HEK293 (cell line): ENCODE measurements around the gene BLACAT1.

Experiments
- CTCF ChIA-PET: fragments of 350-600 bp; formaldehyde crosslinking; extraction: SDS; loops from one replicate; lab custom pipeline; 2021; ENCODE audit warnings: antibody characterized with exemption; lab: Yijun Ruan, JAX
- POLR2A ChIA-PET: fragments of 300-600 bp; formaldehyde crosslinking; extraction: SDS; loops from one replicate; lab custom pipeline; 2020; ENCODE audit warnings: antibody characterized with exemption, inconsistent platforms; lab: Yijun Ruan, JAX
- H3K27ac ChIP-seq: fragments of 200-500 bp; sonication (Bioruptor generic); 2 replicates; pipeline ENCODE4 v1.5.1; 2014; ENCODE audit warnings: low read depth, low read length, control low read depth, inconsistent platforms; ENCODE audit errors: extremely low read depth
- H3K36me3 ChIP-seq, 2 experiments: fragments of 200-500 bp in 1 of 2; sonication (Bioruptor generic) in 1 of 2; 1 replicate in 1 of 2; 2 replicates in 1 of 2; pipeline ENCODE4 v1.5.1; 2014 to 2017; ENCODE audit warnings: inconsistent platforms in 2 of 2, low read length in 2 of 2; ENCODE audit not compliant: control insufficient read depth in 2 of 2, insufficient read depth in 1 of 2
- H3K4me1 ChIP-seq: fragments of 200-500 bp; sonication (Bioruptor generic); 2 replicates; pipeline ENCODE4 v1.5.1; 2014; ENCODE audit warnings: mild to moderate bottlenecking, low read length, inconsistent platforms; ENCODE audit not compliant: control insufficient read depth, insufficient read depth
- H3K4me3 ChIP-seq: 2 replicates; pipeline ENCODE4 v1.5.1; 2011; ENCODE audit warnings: low read depth, mild to moderate bottlenecking, control low read depth, low read length, moderate library complexity
- H3K9me3 ChIP-seq: fragments of 200-500 bp; sonication (Bioruptor generic); 2 replicates; pipeline ENCODE4 v1.5.1; 2014; ENCODE audit warnings: low read depth, low read length, inconsistent platforms; ENCODE audit not compliant: control insufficient read depth, insufficient read depth
- EGR2 ChIP-seq: fragments of 450-650 bp; formaldehyde crosslinking; IDR thresholded peaks from 2 replicates; pipeline ENCODE4 v1.5.1; 2016; ENCODE audit warnings: low read depth, missing biosample characterization, missing genetic modification characterization
- GLIS2 ChIP-seq: fragments of 450-650 bp; formaldehyde crosslinking; IDR thresholded peaks from 2 replicates; pipeline ENCODE4 v1.5.1; 2016; ENCODE audit warnings: missing biosample characterization, missing genetic modification characterization
- HOXC10 ChIP-seq: sonication (generic); formaldehyde crosslinking; IDR thresholded peaks from 2 replicates; pipeline ENCODE4 v1.8.1; 2023; ENCODE audit warnings: mild to moderate bottlenecking, missing genetic modification reagents
- OSR2 ChIP-seq: fragments of 450-650 bp; formaldehyde crosslinking; IDR thresholded peaks from 2 replicates; pipeline ENCODE4 v1.5.1; 2016; ENCODE audit warnings: missing biosample characterization, missing genetic modification characterization
- WT1 ChIP-seq: fragments of 450-650 bp; formaldehyde crosslinking; IDR thresholded peaks from 2 replicates; pipeline ENCODE4 v1.5.1; 2016; ENCODE audit warnings: missing biosample characterization, missing genetic modification characterization
- ZBTB17 ChIP-seq: fragments of 450-650 bp; formaldehyde crosslinking; IDR thresholded peaks from 2 replicates; pipeline ENCODE4 v1.5.1; 2016; ENCODE audit warnings: missing biosample characterization, missing genetic modification characterization
- ZBTB20 ChIP-seq: fragments of 450-650 bp; formaldehyde crosslinking; IDR thresholded peaks from 2 replicates; pipeline ENCODE4 v1.5.1; 2016; ENCODE audit warnings: missing biosample characterization, missing genetic modification characterization
- ZBTB26 ChIP-seq: fragments of 450-650 bp; formaldehyde crosslinking; optimal IDR thresholded peaks from 2 replicates; pipeline ENCODE3; 2016; ENCODE audit warnings: missing biosample characterization, mild to moderate bottlenecking, missing genetic modification characterization
- ZEB2 ChIP-seq: fragments of 450-650 bp; formaldehyde crosslinking; IDR thresholded peaks from 2 replicates; pipeline ENCODE4 v1.5.1; 2016; ENCODE audit warnings: missing biosample characterization, missing genetic modification characterization
- ZNF132 ChIP-seq: fragments of 450-650 bp; formaldehyde crosslinking; IDR thresholded peaks from 2 replicates; pipeline ENCODE4 v1.5.1; 2017; ENCODE audit warnings: missing biosample characterization, missing genetic modification characterization, borderline replicate concordance
- ZNF184 ChIP-seq: fragments of 450-650 bp; IDR thresholded peaks from 2 replicates; pipeline ENCODE4 v1.5.1; 2018; ENCODE audit warnings: missing biosample characterization, mild to moderate bottlenecking, missing genetic modification characterization
- ZNF335 ChIP-seq: fragments of 450-650 bp; formaldehyde crosslinking; conservative IDR thresholded peaks from 2 replicates; pipeline ENCODE4 v1.5.1; 2016; ENCODE audit warnings: missing biosample characterization, missing genetic modification characterization
- ZNF366 ChIP-seq: fragments of 450-650 bp; formaldehyde crosslinking; conservative IDR thresholded peaks from 2 replicates; pipeline ENCODE4 v1.5.1; 2016; ENCODE audit warnings: missing biosample characterization, missing genetic modification characterization
- ZNF473 ChIP-seq: fragments of 450-650 bp; formaldehyde crosslinking; IDR thresholded peaks from 2 replicates; pipeline ENCODE4 v1.5.1; 2017; ENCODE audit warnings: missing biosample characterization, missing genetic modification characterization
- ZNF514 ChIP-seq: fragments of 450-650 bp; formaldehyde crosslinking; IDR thresholded peaks from 2 replicates; pipeline ENCODE4 v1.5.1; 2016; ENCODE audit warnings: missing biosample characterization, missing genetic modification characterization
- ZNF518A ChIP-seq: fragments of 450-650 bp; formaldehyde crosslinking; conservative IDR thresholded peaks from 2 replicates; pipeline ENCODE4 v1.5.1; 2016; ENCODE audit warnings: low read depth, missing biosample characterization, missing genetic modification characterization
- ZNF529 ChIP-seq: fragments of 450-650 bp; formaldehyde crosslinking; IDR thresholded peaks from 2 replicates; pipeline ENCODE4 v1.5.1; 2017; ENCODE audit warnings: missing genetic modification characterization, missing biosample characterization; ENCODE audit not compliant: insufficient replicate concordance
- ZNF530 ChIP-seq: fragments of 450-650 bp; formaldehyde crosslinking; IDR thresholded peaks from 2 replicates; pipeline ENCODE4 v1.5.1; 2016; ENCODE audit warnings: low read depth, missing biosample characterization, missing genetic modification characterization
- ZNF600 ChIP-seq: fragments of 450-650 bp; formaldehyde crosslinking; IDR thresholded peaks from 2 replicates; pipeline ENCODE4 v1.5.1; 2016; ENCODE audit warnings: missing biosample characterization, missing genetic modification characterization
- ZNF610 ChIP-seq: fragments of 450-650 bp; formaldehyde crosslinking; IDR thresholded peaks from 2 replicates; pipeline ENCODE4 v1.5.1; 2016; ENCODE audit warnings: missing biosample characterization, missing genetic modification characterization, borderline replicate concordance
- ZNF654 ChIP-seq: fragments of 450-650 bp; formaldehyde crosslinking; IDR thresholded peaks from 2 replicates; pipeline ENCODE4 v1.5.1; 2016; ENCODE audit warnings: low read depth, missing biosample characterization, missing genetic modification characterization
- ZNF837 ChIP-seq: fragments of 450-650 bp; formaldehyde crosslinking; IDR thresholded peaks from 2 replicates; pipeline ENCODE4 v1.5.1; 2016; ENCODE audit warnings: missing biosample characterization, missing genetic modification characterization
- ZSCAN16 ChIP-seq: fragments of 450-650 bp; formaldehyde crosslinking; IDR thresholded peaks from 2 replicates; pipeline ENCODE4 v1.5.1; 2016; ENCODE audit warnings: missing biosample characterization, missing genetic modification characterization
- ZSCAN30 ChIP-seq: fragments of 450-650 bp; IDR thresholded peaks from 2 replicates; pipeline ENCODE4 v1.5.1; 2018; ENCODE audit warnings: missing biosample characterization, mild to moderate bottlenecking, missing genetic modification characterization, moderate library complexity
- TF ChIP-seq, protein P1 (sequence below): fragments of 450-650 bp; formaldehyde crosslinking; IDR thresholded peaks from 2 replicates; pipeline ENCODE4 v1.5.1; 2016; ENCODE audit warnings: missing biosample characterization, missing genetic modification characterization
- TF ChIP-seq, protein P2 (sequence below): fragments of 450-650 bp; formaldehyde crosslinking; IDR thresholded peaks from 2 replicates; pipeline ENCODE4 v1.5.1; 2016; ENCODE audit warnings: missing biosample characterization, missing genetic modification characterization
- TF ChIP-seq, protein P3 (sequence below): sonication (generic); formaldehyde crosslinking; IDR thresholded peaks from 2 replicates; pipeline ENCODE4 v1.8.1; 2022; ENCODE audit warnings: mild to moderate bottlenecking, moderate library complexity, missing genetic modification reagents

Gene BLACAT1

DNA sequence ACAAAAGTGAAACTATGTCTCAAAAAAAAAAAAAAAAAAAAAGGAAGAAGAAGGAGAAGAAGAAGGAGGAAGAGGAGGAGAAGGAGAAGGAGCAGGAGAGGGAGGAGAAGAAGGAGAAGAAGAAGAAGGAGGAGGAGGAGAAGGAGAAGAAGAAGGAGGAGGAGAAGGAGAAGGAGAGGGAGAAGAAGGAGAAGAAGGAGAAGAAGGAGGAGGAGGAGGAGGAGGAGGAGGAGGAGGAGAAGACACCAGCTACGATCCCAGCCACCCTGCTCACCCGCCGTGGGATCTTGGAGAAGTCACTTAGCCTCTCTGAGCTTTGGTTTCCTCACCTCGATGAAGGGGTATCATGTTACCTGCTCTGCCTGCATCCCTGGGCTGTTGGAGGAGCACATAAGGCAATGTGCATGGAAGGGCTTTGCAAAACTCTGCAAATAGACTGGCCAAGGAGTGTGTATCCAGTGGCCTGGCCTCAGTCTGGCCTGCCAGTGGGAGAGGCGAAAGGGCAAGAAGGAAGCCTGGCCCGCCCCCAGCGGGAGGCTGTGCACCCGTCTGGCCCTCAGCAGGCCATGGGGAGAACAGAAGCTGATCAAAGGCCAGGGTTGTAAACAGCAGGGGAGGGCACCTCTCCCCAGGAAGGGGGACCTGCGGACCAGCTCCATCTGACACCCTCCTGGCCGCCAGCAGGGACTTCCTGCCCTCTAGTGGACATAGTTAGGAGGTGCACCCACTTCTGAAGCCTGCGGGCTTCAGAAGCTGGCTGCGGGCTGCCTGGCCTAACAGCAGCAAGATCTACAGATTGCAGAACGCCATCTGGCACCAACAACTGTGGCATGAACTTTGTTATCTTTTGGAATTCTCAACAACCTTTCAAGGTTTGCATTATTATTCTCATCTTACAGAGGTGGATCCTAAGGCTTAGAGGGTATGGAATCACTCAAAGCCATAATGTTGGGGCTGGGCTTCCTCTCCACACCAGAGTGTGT lies 29.4 kb upstream of the BLACAT1 start (continued):
- no peak for TF ChIP-seq ZNF132 (tag by site-specific recombination)
- peak; percentile 33; the same call in 1 of the 2 replicates for TF ChIP-seq EGR2 (tag by site-specific recombination)
- TF ChIP-seq ZSCAN16 (tag by site-specific recombination), result no peak
- TF ChIP-seq, protein P1, sequence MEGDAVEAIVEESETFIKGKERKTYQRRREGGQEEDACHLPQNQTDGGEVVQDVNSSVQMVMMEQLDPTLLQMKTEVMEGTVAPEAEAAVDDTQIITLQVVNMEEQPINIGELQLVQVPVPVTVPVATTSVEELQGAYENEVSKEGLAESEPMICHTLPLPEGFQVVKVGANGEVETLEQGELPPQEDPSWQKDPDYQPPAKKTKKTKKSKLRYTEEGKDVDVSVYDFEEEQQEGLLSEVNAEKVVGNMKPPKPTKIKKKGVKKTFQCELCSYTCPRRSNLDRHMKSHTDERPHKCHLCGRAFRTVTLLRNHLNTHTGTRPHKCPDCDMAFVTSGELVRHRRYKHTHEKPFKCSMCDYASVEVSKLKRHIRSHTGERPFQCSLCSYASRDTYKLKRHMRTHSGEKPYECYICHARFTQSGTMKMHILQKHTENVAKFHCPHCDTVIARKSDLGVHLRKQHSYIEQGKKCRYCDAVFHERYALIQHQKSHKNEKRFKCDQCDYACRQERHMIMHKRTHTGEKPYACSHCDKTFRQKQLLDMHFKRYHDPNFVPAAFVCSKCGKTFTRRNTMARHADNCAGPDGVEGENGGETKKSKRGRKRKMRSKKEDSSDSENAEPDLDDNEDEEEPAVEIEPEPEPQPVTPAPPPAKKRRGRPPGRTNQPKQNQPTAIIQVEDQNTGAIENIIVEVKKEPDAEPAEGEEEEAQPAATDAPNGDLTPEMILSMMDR (tag by site-specific recombination), result peak; percentile 94
- peak; percentile 51 for TF ChIP-seq GLIS2 (tag by site-specific recombination)
- TF ChIP-seq ZEB2 (tag by site-specific recombination), result no peak
- peak; percentile 73 for TF ChIP-seq ZNF335
- TF ChIP-seq ZNF366 (tag by site-specific recombination), result peak; percentile 85
- peak; percentile 55; the same call in 1 of the 2 replicates for TF ChIP-seq WT1
- no peak for TF ChIP-seq HOXC10 (CRISPR knock-in tag)
- peak; percentile 83 for TF ChIP-seq ZBTB17 (tag by site-specific recombination)
- no peak for TF ChIP-seq ZNF473 (tag by site-specific recombination)
- TF ChIP-seq ZNF600 (tag by site-specific recombination), result peak; percentile 75
- TF ChIP-seq ZNF654, result peak; percentile 94
- no peak for TF ChIP-seq ZBTB20 (tag by site-specific recombination)

GRCh38 chr1:205483372-205483771 lies 27.5 kb upstream of the BLACAT1 start:
- ChIA-PET POLR2A (no interaction called here), CTCF (interaction anchor here (0.5 to 19.2 kb wide), 8 partner anchors 33 to 978 kb away, joined by 3 to 459 read pairs (median 18); no protein-coding TSS in a partner anchor)
- Histone ChIP-seq H3K4me1 (no peaks in the 10 kb centered on the region), H3K9me3 (no peaks in the 10 kb centered on the region), H3K4me3 (no peak overlapping the region), H3K27ac (no peak overlapping the region), H3K36me3 (no peaks in the 10 kb centered on the region)
- TF ChIP-seq ZNF529 (tag by site-specific recombination) (no peak), ZNF514 (tag by site-specific recombination) (no peak), ZNF837 (tag by site-specific recombination) (no peak), ZBTB26 (tag by site-specific recombination) (no peak), ZNF184 (no peak), ZNF610 (no peak), ZSCAN30 (tag by site-specific recombination) (no peak), ZNF530 (tag by site-specific recombination) (no peak), ZNF518A (tag by site-specific recombination) (no peak), OSR2 (tag by site-specific recombination) (no peak)
- TF ChIP-seq, protein P2, sequence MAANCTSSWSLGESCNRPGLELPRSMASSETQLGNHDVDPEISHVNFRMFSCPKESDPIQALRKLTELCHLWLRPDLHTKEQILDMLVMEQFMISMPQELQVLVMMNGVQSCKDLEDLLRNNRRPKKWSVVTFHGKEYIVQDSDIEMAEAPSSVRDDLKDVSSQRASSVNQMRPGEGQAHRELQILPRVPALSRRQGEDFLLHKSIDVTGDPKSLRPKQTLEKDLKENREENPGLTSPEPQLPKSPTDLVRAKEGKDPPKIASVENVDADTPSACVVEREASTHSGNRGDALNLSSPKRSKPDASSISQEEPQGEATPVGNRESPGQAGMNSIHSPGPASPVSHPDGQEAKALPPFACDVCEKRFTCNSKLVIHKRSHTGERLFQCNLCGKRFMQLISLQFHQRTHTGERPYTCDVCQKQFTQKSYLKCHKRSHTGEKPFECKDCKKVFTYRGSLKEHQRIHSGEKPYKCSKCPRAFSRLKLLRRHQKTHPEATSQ (tag by site-specific recombination), result no peak
- TF ChIP-seq, protein P3, sequence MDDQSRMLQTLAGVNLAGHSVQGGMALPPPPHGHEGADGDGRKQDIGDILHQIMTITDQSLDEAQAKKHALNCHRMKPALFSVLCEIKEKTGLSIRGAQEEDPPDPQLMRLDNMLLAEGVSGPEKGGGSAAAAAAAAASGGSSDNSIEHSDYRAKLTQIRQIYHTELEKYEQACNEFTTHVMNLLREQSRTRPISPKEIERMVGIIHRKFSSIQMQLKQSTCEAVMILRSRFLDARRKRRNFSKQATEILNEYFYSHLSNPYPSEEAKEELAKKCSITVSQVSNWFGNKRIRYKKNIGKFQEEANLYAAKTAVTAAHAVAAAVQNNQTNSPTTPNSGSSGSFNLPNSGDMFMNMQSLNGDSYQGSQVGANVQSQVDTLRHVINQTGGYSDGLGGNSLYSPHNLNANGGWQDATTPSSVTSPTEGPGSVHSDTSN, result no peak
